Tongue (tissue), 2 donors: ENCODE results near the gene SLC38A10. TPM values are rescaled to one million over a fixed set of nuclear protein-coding genes. Genes with fewer than 3 reads are reported as not detected.

Experiments
- DNase-seq: peaks from one replicate; pipeline ENCODE4 v3.0.0-alpha.2; 2015
- total RNA-seq: library from RNA; depleted of rRNA; stranded (reverse); fragments of >200 nt; gene quantifications from one replicate; pipeline ENCODE4 v1.2.3, GENCODE V29; 2014

The SLC38A10 gene
- total RNA-seq, 1 donor from 2014 or later = 52.7 TPM

DNA sequence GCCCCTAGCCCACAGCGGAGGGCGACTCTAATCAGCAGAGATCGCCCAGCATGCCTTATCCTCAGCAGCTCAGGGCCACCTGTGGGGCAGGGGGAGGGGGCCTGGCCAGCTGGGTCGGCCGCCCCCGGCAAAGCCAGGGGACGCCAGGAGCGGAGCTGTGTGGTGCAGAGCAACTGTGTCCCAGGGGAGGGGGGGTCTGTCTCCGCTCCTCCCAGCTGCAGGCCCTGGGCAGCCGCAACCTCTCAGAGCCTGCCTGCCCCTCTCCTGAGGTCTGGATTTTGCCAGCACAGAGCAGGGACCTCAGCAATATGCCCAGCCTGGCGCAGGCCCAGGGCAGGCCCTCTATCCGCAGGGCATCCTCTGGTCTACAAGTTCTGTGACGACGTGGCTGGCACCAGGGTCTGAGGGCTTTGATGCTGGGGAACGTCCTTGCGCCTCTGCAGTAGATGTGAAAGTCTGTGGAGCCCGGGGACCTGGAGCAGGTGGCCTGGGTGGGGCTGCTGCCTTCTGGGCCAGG is 36.5 kb upstream of the SLC38A10 start:
- DNase-seq = peak; percentile 75

DNA sequence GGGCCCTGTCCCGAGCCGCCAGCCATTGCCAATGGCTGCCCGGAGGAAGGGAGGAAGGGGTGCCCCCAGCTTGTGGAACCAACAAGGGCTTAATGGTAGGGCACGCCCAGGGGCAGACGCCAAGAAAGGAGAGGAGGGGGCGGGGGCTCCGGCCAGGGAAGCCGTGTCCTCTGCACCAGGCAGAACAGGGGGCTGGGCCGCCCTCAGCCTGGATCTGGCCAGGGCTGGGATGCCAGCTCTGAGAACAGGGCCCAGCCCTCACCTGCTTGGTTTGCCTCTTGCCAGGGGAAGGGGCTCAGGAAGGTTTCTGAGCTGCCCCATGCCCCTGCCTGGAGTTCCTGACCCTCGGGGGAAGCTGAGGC is 35.8 kb upstream of the SLC38A10 start:
- DNase-seq = peak; percentile 73

DNA sequence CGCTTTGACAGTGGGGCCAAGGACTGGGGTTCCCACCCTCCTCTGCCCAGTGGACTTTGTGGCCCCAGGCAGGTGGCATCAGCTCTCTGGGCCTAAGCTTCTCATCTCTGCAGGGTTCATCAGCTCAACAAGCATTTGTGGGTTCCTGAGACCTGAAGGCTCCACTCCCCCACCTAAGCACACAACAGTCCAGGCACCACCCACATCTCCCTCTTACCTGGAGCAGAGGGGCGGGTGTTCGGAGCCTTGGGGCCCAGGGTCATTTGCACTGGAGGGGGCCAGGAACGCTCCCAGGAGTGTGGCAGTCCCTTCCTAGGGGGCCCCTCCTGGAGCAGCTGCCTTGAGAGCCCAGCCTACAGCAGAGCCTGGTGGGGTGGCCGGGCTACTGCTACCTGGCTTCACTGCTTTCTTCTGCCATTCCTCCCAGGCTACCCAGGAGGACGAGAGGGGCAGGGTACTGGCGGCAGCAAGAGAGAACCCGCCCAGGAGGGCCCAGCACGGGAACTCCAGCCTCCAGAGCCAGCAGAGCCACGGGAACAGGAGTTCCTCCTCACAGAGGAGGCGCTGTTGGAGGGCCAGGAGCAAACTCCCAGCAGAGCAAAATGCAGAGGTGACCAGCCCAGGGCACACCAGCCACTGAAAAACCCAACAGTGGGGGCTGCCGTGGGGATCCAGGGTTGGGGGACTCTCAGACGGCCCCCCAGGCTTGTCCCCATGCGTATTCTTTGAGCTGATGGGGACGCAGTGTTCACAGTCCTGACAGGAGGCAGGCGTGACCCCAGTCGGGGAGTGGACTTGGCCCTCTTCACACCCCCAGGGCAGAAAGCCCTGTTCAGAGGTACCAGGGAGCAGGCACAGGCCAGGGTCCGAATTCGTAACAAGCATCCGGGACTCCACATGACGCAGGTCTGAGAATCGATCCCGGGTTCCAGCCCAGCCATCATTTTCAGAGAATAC is 35.1 kb upstream of the SLC38A10 start:
- no peak for DNase-seq

DNA sequence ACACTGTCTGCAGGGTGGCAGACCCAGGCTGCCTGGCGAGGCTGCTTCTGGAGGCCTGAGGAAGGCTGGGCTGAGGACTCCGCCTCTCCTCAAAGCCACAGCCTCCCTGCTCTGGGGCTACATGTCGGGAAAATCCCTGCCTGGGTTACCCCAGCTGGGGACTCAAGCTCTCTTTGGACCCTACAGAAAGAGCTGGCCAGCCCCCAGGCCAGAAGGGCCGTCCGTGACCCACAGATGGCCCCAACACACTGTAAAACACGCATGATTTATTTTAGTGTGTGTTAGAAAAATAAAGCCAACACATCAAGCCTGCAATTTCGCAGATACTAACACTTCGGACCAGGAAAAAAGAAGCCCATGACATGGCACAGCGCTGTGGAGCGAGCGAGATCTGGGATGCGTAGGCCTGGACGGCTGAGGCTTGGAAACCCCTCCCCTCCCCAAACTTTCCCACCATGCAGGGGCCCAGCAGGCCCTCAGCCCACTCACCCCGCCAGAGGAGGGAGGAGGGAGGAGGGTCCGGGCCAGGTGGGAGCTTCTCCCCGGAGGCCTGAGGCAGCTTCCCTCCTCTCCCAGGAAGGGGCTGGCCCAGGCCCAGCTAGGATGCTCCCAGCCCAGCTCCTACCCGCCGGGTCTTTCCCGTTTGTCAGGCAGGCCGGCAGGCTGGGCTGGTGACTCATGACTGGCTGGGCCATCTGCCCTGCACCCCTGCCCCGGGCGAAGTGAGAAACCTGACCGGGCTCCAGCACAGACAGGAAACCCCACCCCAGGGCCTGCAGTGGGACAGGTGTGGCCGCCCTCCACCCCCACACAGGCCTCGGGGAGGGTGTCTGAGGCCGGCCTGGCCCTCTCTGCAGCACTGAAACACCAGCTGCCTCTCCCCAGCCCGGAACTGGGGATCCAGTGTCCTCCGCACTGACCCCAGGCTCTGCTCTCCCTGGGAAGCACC is 34.1 kb upstream of the SLC38A10 start:
- DNase-seq = peak; percentile 94

DNA sequence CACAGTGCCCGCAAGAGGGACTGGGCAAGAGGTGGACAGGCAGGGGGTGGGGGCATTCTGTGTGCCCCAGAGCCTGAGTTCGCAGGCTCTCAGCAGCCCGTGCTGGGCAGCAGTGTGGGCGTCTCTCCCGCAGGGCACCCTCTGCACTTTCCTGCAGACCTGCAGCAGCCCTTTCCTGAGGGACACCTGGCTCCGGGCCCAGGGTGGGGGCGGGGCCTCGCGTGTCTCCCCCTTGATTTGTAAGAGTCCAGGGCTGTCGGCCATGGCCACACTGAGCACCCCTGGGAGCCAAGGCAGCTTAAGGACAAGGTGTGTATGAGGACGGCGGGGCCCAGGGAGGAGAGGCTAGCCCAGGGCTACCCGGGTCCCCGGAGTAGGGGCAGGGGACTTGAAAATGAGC is 33.4 kb upstream of the SLC38A10 start:
- DNase-seq = no peak

DNA sequence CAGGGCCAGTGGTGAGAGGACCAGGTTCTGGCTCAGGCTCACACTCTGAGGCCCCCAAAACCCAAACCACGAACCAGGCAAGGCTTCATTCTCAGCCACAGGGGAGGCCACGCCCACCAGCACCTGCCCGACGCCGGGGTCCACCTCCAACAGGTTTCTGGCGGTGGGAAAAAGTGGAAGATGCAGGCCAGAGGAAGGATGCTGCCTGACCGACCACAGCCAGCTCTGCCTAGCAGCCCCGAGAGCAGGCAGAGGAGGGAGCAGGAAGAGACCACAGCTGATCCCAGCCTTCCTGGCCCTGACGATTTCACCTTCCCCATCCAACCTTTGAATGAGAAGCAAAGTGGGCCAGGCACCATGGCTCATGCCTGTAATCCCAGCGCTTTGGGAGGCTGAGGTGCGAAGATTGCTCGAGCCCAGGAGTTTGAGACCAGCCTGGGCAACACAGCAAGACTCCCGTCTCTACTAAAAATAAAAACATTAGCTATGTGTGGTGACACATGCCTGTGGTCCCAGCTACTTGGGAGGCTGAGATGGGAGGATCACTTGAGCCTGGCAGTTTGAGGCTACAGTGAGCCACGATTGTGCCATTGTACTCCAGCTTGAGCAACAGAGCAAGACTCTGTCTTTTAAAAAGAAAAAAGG is 30.7 kb upstream of the SLC38A10 start:
- no peak for DNase-seq

DNA sequence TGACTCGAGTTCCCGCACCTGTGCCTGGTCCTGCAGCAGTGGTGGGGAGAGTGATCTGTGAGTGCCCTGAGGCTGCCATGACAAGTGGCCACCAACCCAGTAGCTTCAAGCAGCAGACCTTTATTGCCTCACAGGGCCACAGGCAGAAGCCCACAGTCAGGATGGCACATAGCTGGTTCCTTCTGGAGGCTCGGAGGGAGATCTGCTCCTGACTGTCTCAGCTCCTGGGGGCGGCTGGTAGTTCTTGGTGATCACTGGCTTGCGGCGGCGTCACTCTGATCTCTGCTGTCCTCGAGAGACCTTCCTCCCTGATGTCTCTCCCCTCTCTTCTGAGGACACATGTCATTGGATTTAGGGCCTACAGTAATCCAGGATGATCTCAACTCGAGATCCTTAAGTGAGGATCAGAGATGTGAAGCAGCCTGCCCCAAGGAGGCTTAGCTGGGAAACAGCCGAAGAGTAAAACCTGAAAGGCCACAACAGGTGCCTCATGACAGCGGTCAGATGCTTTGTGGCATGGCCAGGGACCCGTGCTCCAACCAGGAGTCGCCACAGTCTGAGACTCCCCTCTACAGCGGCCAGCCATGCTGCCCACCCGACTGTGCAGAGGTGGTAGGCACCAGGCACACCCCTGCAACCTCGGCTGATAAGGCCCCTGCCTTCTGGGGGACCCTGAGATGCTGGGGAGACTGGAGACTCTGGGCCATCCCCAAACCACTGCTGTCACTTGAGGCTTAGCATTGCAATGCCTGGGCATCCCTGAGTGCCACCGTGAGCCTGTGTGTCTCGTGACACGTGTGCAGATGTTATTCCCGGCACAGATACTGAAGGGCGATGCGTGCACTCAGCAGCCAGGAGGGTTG is 30.0 kb upstream of the SLC38A10 start:
- DNase-seq = no peak

DNA sequence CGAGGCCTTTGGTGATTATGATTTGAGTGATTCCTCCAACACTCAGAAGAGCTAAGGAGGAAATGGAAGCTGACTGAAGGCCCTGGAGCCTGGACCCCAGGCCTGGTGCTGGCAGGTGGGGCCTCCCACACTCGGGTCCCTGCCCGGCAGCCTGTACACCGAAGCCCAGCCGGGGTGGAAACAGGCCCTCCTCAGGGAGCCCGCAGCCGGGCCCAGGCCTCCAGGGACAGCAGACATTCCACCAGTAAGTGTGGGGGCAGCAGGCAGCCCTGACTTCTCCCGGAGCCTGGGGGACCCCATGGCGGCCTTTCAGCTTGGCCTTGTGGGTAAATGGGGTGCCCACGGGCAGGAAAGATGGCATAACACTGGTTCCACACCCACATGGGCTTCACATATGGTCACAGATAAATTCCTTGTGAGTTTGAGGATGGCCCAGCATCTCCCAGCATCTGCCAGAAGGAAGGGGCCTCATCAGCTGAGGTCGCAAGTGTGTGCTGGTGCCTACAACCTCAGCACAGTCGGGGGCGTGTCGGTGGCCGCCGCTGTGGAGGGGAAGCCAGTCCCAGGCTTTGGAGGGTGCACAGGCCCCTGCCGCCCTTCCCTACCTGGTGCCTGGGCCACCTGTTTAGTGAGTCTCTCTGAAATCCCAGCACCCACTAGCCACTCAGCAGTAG is 29.2 kb upstream of the SLC38A10 start:
- no peak for DNase-seq

DNA sequence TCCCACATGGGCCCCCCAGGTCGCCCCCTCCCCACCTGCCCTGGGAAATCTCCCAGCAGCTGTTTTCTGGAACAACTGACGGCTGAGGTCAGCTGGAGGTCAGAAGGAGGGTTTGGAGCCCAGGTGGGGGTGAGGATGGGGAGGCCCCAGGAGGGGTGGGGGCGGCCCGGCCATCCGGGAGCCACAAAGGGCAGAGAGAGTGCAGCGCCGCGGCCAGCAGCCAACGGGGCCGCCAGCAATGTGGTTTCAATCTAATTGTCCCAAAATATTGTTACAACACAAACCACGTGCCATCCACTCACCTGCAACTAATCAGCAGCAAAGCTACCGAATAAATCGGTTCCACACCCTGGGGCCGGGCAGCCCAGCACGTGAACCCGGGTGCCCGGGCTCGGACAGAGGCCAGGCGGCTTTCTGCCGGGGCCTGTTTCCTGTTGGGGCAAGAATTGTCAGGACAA is 28.3 kb upstream of the SLC38A10 start:
- no peak for DNase-seq

DNA sequence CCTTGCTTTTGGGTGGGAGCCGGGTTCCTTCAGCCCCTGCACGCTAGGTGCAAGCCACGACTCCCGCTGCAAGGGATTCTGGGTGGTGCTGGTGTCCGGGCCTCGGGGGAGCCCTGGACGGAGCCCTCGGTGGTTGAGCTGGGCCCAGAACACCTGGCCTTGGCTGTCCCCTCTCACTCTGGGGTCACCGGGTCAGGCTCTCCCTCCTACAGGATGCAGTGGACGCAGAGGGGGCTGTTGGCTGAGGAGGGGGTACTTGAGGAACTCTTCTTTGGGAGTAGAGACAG is 27.9 kb upstream of the SLC38A10 start:
- no peak for DNase-seq

DNA sequence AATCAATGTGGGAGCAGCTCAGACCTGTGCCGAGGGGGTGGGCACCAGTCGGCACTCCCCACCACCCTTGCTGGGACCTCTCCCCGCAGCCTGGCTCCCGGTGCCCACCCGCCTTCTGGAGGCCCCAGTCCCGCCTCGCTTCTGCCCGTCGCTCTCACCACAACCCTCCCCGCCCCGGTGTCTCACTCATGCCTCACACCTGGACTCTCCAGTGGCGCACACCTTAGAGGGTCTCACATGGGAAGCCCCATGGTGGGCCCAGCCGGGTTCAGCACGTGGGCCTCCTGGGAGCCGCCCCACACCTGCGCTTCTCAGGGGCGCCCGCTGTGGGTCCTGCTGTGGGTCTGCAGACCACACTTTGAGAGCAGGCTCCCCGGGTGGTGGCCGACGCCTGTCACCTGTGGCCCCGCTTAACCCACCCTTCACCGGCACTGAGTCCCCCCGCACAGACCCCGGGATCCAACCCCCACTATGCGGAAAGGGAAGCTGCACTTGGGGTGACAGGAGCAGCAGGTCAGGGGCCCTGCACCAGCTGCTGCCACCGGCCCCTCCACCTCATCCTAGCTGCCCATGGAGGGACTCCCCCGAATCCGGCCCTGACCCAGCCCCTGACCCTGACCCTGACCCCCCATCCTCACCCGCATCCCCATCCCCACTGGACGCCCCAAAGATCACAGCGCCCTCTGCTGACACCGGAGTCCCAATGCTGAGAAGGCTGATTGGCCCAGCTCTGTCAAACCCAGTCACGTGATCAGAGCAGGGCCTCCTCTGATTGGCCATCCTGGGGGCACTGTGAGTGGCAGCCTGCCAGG is 27.4 kb upstream of the SLC38A10 start:
- DNase-seq = no peak

DNA sequence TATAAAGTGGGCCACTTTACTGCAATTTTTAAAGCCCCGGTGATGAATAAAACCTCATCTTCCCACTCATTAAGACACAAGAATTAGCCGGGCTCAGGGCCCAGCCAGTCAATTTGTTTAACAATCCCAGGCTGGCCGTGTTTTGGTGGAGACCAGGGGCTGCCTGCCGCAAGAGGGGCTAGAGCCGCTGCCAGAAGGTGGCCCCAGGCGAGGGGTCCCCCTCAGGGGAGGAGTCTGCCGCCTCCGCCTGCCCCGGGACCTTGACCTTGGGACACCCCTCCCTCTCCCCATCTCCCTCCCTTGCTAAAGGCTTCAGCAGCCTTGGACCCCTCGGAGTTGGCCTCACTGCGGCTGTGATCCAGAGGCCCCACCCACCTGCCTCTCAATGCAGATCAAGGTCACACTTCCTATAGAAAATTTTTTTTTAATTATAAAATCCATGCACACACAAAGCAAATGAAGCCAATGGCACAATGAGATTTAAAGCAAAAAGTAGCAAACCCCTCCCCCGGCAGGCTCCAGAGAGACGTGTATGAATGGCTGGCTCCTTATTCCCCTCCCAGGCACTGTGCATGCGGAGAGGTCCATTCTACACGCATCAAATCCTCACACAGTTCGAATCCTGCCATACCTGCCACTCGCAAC is 23.0 kb upstream of the SLC38A10 start:
- DNase-seq = no peak

DNA sequence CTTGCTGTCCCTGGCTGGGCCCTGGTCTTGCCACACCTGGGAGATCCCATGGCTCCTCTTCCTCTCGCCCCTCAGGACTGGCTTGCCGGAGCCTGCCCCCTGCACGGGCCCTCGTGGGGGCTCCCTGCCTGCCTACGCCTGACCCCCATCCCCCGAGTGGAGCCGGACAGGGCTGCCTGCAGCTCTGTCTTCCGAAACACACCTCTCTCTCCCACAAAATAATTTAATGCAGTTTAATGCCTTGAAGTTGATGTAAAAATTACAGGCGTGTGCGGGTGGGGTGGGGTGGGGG is 22.4 kb upstream of the SLC38A10 start:
- no peak for DNase-seq

DNA sequence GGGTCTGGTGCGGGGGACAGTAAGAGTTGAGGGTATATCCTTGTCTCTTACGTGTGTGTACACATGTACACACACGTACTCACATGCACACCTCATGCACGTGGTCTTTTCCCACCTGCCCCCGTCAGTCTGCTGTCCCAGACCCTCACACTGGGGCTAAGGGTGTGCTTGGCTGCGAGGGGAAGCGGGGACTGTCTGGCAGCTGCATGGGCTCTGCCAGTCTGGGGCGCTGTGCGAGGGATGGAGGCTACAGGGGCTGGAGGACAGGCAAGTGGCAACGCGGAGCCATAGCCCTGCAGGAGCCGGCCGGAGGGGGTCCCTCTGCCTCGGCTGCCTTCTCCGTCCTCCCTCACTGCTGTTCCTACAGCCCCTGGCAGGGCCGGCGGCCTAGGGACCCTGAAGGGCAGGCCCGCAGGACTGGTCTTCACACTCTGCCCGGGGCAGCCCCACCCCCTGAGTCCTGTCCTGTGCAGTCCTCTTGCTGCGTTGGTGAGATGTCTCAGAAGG is 20.8 kb upstream of the SLC38A10 start:
- no peak for DNase-seq

DNA sequence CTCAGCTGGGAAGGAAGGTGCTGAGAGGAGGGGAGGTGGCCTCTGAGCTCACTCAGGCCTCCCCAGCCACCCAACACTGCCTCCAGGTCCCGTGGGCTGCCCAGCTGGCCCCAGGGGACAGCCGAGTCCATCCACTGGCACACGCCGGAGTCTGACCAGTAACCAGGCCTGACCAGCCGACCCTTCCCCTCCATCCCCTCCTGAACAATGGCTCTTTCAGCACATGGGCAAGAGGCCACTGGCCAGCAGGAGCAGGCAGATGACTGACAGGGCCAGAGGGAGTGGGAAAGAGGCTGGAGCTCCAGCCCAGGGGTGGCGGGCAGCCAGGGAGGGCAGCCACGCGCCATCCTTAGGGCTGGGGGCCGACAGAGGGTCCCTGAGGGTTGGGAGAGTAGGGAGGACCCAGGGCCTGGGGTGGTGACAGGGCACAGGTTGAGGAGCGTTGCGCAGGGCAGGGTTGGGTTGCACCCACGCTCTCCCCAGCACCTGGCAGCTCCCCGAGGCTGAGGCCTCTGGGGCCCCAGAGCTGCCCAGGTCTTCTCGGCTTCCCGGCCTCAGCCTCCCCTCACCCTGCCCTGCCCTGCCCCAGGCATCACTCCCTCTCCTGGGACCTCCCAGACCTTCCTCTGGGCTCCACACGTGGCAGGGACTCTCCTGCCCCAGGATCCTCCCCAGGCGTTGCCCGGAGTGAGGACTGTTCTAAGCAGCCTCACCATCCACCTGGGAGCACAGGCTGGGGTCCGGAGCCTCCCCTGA is 20.2 kb upstream of the SLC38A10 start:
- no peak for DNase-seq

DNA sequence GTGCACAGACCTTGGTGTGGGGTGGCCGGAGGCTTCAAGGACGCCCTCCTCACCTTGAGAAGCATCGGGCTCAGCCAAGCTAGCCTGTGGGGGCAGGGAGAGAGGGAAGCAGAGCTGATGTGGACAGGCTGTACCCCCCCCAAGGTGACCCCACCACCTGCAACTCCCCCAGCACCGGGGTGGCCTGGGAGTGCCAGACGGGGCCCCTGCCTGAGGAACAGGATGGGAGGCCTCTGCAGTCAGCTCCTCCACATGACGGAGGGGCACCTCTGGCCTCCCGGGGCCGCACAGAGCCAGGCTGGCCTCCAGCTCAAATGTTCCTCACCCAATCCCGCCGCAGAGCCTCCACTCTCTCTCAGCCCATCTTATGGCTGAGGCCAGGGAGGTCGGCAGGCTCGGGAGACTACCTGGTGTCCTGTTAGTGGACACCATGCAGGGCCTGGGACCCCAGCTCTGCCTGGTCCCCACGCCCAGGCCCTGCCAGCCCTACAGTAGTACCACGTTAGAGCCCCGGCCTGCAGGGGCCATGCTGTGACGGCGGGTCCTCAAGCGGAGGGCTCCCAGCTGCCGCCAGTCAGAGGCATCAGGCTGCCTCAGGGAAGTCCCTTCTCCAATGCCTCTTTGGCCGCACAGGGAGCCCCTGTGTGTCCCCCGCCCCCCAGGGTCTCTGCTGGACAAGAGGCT is 19.4 kb upstream of the SLC38A10 start:
- no peak for DNase-seq

DNA sequence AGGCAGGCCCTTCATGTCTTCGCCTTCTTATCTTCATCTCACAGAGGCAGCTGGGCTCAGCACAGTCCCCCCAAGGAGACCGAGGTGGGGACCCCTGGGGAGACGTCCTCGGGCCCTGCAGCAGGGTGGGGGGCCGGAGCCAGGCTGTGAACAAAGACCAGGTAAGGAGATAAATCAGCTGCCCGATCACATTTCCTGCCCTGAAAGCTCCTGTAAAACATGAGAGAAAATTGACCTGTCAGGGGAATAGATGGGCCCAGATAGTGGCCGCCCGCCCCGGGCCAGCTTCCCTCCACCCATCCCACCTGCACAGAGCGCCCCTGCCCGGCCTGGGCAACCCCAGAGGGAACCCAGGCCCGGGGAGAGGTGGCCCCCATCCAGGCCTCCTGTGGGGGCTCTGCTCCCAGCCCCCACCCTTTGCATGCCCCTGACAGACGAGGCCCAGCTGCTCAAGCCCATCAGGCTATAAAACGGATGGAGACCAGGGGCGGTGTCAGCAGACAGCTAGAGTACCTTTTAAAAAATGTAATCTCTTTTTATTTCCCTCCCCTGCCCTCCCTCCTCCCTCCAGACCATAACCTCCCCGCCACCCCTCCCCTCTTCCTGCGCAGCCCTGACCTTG is 18.8 kb upstream of the SLC38A10 start:
- no peak for DNase-seq
